A549 (cell line): ENCODE measurements around the gene QPRT. TPM values are rescaled to one million over a fixed set of nuclear protein-coding genes. Genes with fewer than 3 reads are reported as not detected.

Experiments used
- ATAC-seq, 2 experiments: fragments of 200-7000 bp in 1 of 2; fragments of >200 bp in 1 of 2; cut with Nextera tagmentation in 1 of 2; cut with Tn5 transposase in 1 of 2; 3 replicates each; pipeline versions ENCODE4 v1.8.0 to v1.9.1; 2018 to 2020; ENCODE audit warnings: mild to moderate bottlenecking in 1 of 2, moderate library complexity in 1 of 2
- CTCF ChIA-PET: fragments of 300-600 bp; sonication (Branson Sonifier 250); formaldehyde crosslinking; extraction: SDS; loops from one replicate; lab custom pipeline; 2021; ENCODE audit warnings: antibody characterized with exemption, inconsistent platforms; lab: Yijun Ruan, JAX
- POLR2A ChIA-PET: fragments of 350-600 bp; formaldehyde crosslinking; extraction: SDS; loops from one replicate; lab custom pipeline; 2021; ENCODE audit warnings: antibody characterized with exemption, inconsistent platforms; lab: Yijun Ruan, JAX
- DNase-seq, 2 experiments: peaks; one replicate each; pipeline versions ENCODE4 v3.0.0 to v3.0.0-alpha.2; 2011 to 2016; ENCODE audit warnings: low read depth in 1 of 2, low spot score in 1 of 2
- FAIRE-seq: peaks from 2 replicates; lab custom pipeline; 2011; peaks lifted over from hg19 to GRCh38; lab: Jason Lieb, UNC
- H3K27ac ChIP-seq, 2 experiments: fragments of >200 bp; sonication (Bioruptor Twin); formaldehyde crosslinking; 3 replicates each; pipeline ENCODE4 v1.5.1; 2016 to 2017
- H3K4me1 ChIP-seq: fragments of >200 bp; sonication (Bioruptor Twin); formaldehyde crosslinking; 3 replicates; pipeline ENCODE4 v1.6.1; 2016
- H3K4me2 ChIP-seq: fragments of >200 bp; sonication (Bioruptor Twin); formaldehyde crosslinking; 3 replicates; pipeline ENCODE4 v1.6.1; 2016
- H3K4me3 ChIP-seq: fragments of >200 bp; sonication (Bioruptor Twin); formaldehyde crosslinking; 3 replicates; pipeline ENCODE4 v1.5.1; 2016
- H3K9me3 ChIP-seq: fragments of >200 bp; sonication (Bioruptor Twin); formaldehyde crosslinking; 3 replicates; pipeline ENCODE4 v1.6.1; 2016
- ATOH8 ChIP-seq: fragments of 250-450 bp; sonication (Bioruptor Pico); IDR thresholded peaks from 2 replicates; pipeline ENCODE4 v1.5.0; 2020; ENCODE audit warnings: low read depth, mild to moderate bottlenecking, moderate library complexity
- BCL3 ChIP-seq: fragments of >200 bp; sonication (Bioruptor Twin); formaldehyde crosslinking; IDR thresholded peaks from 3 replicates; pipeline ENCODE4 v1.6.1; 2016
- BHLHE40 ChIP-seq: IDR thresholded peaks from 2 replicates; pipeline ENCODE4 v1.6.1; 2012; ENCODE audit warnings: low read depth, low read length, inconsistent platforms
- CBX2 ChIP-seq: fragments of 200-600 bp; sonication (generic); IDR thresholded peaks from 2 replicates; pipeline ENCODE4 v1.6.1; 2016; ENCODE audit warnings: low read depth, mild to moderate bottlenecking, borderline replicate concordance
- CBX8 ChIP-seq: fragments of 200-600 bp; sonication (generic); IDR thresholded peaks from 2 replicates; pipeline ENCODE4 v1.6.1; 2016
- CHD4 ChIP-seq: fragments of 200-600 bp; sonication (generic); IDR thresholded peaks from 2 replicates; pipeline ENCODE4 v1.6.1; 2016; ENCODE audit warnings: antibody characterized with exemption, mild to moderate bottlenecking, borderline replicate concordance
- CTCF ChIP-seq: fragments of >200 bp; sonication (Bioruptor Twin); formaldehyde crosslinking; IDR thresholded peaks from 3 replicates; pipeline ENCODE4 v1.5.1; 2016
- E2F6 ChIP-seq: IDR thresholded peaks from 2 replicates; pipeline ENCODE4 v1.6.1; 2012; ENCODE audit warnings: low read depth, borderline replicate concordance
- FOXS1 ChIP-seq: fragments of 250-450 bp; sonication (Bioruptor Pico); IDR thresholded peaks from 2 replicates; pipeline ENCODE4 v1.5.0; 2020; ENCODE audit warnings: mild to moderate bottlenecking, moderate library complexity
- GATA3 ChIP-seq: IDR thresholded peaks from 2 replicates; pipeline ENCODE4 v1.6.1; 2012; ENCODE audit warnings: borderline replicate concordance
- HEYL ChIP-seq: fragments of 250-450 bp; sonication (Bioruptor Pico); IDR thresholded peaks from 2 replicates; pipeline ENCODE4 v1.8.0; 2021; ENCODE audit warnings: mild to moderate bottlenecking, moderate library complexity
- HOXB13 ChIP-seq: fragments of 250-450 bp; sonication (Bioruptor Pico); IDR thresholded peaks from 2 replicates; pipeline ENCODE4 v1.5.0; 2020; ENCODE audit warnings: low read depth, mild to moderate bottlenecking, moderate library complexity
- HOXB5 ChIP-seq: fragments of 250-450 bp; sonication (Bioruptor Pico); IDR thresholded peaks from 2 replicates; pipeline ENCODE4 v1.5.0; 2020; ENCODE audit warnings: mild to moderate bottlenecking, moderate library complexity
- KDM5A ChIP-seq: fragments of 200-600 bp; sonication (generic); IDR thresholded peaks from 2 replicates; pipeline ENCODE4 v1.6.1; 2016; ENCODE audit warnings: antibody characterized with exemption, mild to moderate bottlenecking
- MAFK ChIP-seq: fragments of 450-650 bp; IDR thresholded peaks from 2 replicates; pipeline ENCODE4 v1.6.1; 2014; ENCODE audit not compliant: partially characterized antibody
- NPAS2 ChIP-seq: fragments of 250-450 bp; sonication (Bioruptor Pico); IDR thresholded peaks from 2 replicates; pipeline ENCODE4 v1.8.0; 2022; ENCODE audit warnings: mild to moderate bottlenecking, moderate library complexity, borderline replicate concordance
- NR3C1 ChIP-seq: fragments of >200 bp; sonication (Bioruptor Twin); formaldehyde crosslinking; IDR thresholded peaks from 3 replicates; pipeline ENCODE4 v1.6.1; 2017
- PBX3 ChIP-seq: IDR thresholded peaks from 2 replicates; pipeline ENCODE4 v1.6.1; 2012
- PHF8 ChIP-seq: fragments of 200-600 bp; sonication (generic); IDR thresholded peaks from 2 replicates; pipeline ENCODE4 v1.6.1; 2016; ENCODE audit warnings: low read depth, mild to moderate bottlenecking, antibody characterized with exemption, moderate library complexity, borderline replicate concordance
- RARB ChIP-seq: fragments of 250-450 bp; sonication (Bioruptor Pico); IDR thresholded peaks from 2 replicates; pipeline ENCODE4 v1.8.0; 2021; ENCODE audit warnings: mild to moderate bottlenecking, moderate library complexity
- RNF2 ChIP-seq: fragments of 200-600 bp; sonication (generic); IDR thresholded peaks from 2 replicates; pipeline ENCODE4 v1.6.1; 2016; ENCODE audit warnings: low read depth, mild to moderate bottlenecking, antibody characterized with exemption, moderate library complexity, borderline replicate concordance
- USF2 ChIP-seq: fragments of 450-650 bp; IDR thresholded peaks from 2 replicates; pipeline ENCODE4 v1.6.1; 2014; ENCODE audit warnings: antibody characterized with exemption
- ZSCAN20 ChIP-seq: fragments of 250-450 bp; sonication (Bioruptor Pico); IDR thresholded peaks from 2 replicates; pipeline ENCODE4 v1.8.0; 2022; ENCODE audit warnings: mild to moderate bottlenecking, moderate library complexity
- WGBS: methylation state at CpG from one replicate; pipeline ENCODE4 v1.1.6; 2017; ENCODE audit errors: missing lambda C conversion rate; 5-methylcytosine and 5-hydroxymethylcytosine counted together
- polyA plus RNA-seq, 4 experiments: library from polyadenylated mRNA; depleted of rRNA in 3 of 4; stranded (reverse); fragments of >200 nt; fragmentation: RNase III in 1 of 4; extraction: RNeasy Plus Mini Kit Qiagen cat#74134 plus additional on column Dnase treatment in 1 of 4; gene quantifications; 2 replicates in 3 of 4; 3 replicates in 1 of 4; pipeline ENCODE4 v1.2.3, GENCODE V29; 2011 to 2017

QPRT gene
- polyA plus RNA-seq, 2 of the 4 experiments (the other 2 are of a cell fraction), result 1.7 to 2.1 TPM

GRCh38 chr16:29676989-29677785 lies 1.8 kb upstream of the QPRT start:
- peaks cover 7% of the 10 kb centered on the region; the same call in 1 of the 3 replicates for H3K4me1 ChIP-seq
- H3K4me3 ChIP-seq, result no peak overlapping the region
- H3K9me3 ChIP-seq, result no peaks in the 10 kb centered on the region
- TF ChIP-seq RNF2 (no peak), CTCF (no peak), FOXS1 (CRISPR knock-in tag) (no peak), HEYL (CRISPR knock-in tag) (no peak), HOXB5 (CRISPR knock-in tag) (no peak), HOXB13 (CRISPR knock-in tag) (no peak)
- FAIRE-seq (no peak), DNase-seq (no peak), ATAC-seq (no peak)
- ChIA-PET CTCF (interaction anchor here (0.6 to 4.7 kb wide), 7 partner anchors 13 to 172 kb away, joined by 3 to 29 read pairs (median 4); no protein-coding TSS in a partner anchor), POLR2A (no interaction called here)
- 95% methylated on average over 23 of the region's 23 CpGs for WGBS
- H3K27ac ChIP-seq, result no peak overlapping the region
- H3K4me2 ChIP-seq, result no peak overlapping the region

GRCh38 chr16:29680180-29680598 lies 1.2 kb downstream of the QPRT start:
- no peak for ATAC-seq
- POLR2A ChIA-PET, result no interaction called here
- no peak for FAIRE-seq

More at GRCh38 chr16:29680180-29680598, 1.2 kb downstream of the QPRT start:
- Histone ChIP-seq H3K4me1 (peaks cover 4% of the 10 kb centered on the region; the same call in 1 of the 3 replicates), H3K4me2 (no peak overlapping the region), H3K27ac (no peak overlapping the region), H3K9me3 (no peaks in the 10 kb centered on the region), H3K4me3 (no peak overlapping the region)
- 83% methylated on average over 10 of the region's 10 CpGs for WGBS
- DNase-seq, result no peak
- CTCF ChIA-PET, result interaction anchor here (2.2 kb wide), 1 partner anchor 12 kb away, joined by 10 read pairs; no protein-coding TSS in a partner anchor
- no peak for TF ChIP-seq GATA3
- TF ChIP-seq CBX8, result no peak
- TF ChIP-seq E2F6, result no peak
- TF ChIP-seq BHLHE40, result no peak
- no peak for TF ChIP-seq CBX2
- no peak for TF ChIP-seq CTCF
- no peak for TF ChIP-seq HEYL (CRISPR knock-in tag)
- no peak for TF ChIP-seq CHD4
- TF ChIP-seq NR3C1, result no peak
- TF ChIP-seq MAFK, result no peak
- TF ChIP-seq BCL3, result no peak
- no peak for TF ChIP-seq USF2
- no peak for TF ChIP-seq ATOH8 (CRISPR knock-in tag)
- TF ChIP-seq KDM5A, result no peak
- TF ChIP-seq RARB (CRISPR knock-in tag), result no peak
- TF ChIP-seq PBX3, result no peak
- TF ChIP-seq PHF8, result no peak
- no peak for TF ChIP-seq ZSCAN20 (CRISPR knock-in tag)
- no peak for TF ChIP-seq NPAS2 (CRISPR knock-in tag)
